NK-92 (cell line): ENCODE measurements around the gene GAS2L3.
"Not testable (repeated sequence)": the region's sequence is repeated elsewhere in the genome, so short reads cannot be mapped to it uniquely, and the experiment has no call there.

Source experiments
- DNase-seq: peaks from one replicate; lab custom pipeline; 2025; ENCODE audit not compliant: unreplicated experiment; lab: John Stamatoyannopoulos, UW

The GAS2L3 gene

DNA sequence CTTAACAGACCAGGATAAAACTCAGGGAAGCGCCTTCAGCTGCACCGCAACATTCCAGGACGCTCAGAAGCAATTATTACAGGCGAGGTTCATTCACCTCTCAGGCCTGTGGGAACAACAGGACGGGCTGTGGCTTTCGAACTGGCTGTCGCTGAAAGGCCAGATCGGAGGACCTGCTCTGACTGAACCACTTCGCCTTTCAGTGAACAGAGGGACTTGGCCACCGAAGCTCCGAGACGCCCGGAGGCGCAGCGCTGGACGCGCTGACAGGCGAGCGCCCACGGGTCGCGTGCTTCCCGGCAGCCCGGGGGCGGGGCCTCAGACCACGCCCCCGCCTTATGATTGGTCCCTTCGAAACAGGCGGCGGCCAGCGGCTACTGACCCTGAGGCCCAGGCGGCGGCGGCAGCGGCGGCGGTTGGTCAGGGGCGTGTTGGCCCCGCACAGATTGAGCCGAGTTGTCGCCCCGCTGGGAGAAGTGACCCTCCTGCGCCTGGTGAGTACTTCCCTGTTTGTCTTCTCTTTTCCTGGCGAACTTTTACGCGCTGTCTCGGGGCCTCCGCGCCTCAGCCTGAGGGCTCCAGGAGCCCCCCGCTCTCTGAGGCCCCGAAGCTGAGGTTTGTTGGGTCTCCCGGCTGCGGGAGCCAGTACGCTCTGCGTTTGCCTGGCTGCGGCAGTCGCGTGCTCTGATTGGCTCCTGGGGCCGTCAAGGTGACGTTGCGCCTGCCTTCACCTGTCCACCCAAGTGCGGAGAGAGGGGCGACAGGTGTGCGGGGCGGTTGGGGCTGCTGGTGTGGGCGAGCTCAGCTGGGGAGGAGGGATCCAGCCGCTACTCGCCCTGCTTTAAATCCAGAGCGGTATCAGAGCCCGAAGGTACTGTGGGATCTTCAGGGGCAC, at the start of gene GAS2L3:
Gene GAS2L3, plus strand, starts transcription at position 393 of the 895 bp plus-strand sequence. CDS start 21,221 bp downstream, outside the sequence.
- DNase-seq: no peak

- DNase-seq: no peak
These were observed 45.5 kb upstream of the GAS2L3 start for GRCh38 chr12:100528034-100528433.

GRCh38 chr12:100528471-100529127, 44.9 kb upstream of the GAS2L3 start:
- DNase-seq: no peak

GRCh38 chr12:100529756-100530350, 43.6 kb upstream of the GAS2L3 start:
- no peak for DNase-seq

DNA sequence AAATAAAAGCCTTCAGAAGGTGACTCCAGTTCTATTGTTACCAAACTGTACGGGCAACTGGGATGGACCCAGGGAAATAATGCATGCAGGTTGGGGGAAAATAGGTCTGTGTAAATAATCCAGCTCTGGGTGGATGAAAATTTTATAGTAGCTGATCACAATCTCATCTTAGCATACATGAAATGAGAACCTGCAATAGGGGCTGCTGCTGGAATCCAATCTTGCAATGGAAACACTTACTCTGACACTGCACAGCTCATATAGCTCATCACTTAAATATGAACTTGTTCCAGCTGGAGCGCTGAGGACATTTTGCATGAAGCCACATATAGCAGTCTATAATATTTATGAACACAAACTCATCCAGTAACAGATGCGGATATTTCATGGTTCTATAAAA, 40.1 kb upstream of the GAS2L3 start:
- no peak for DNase-seq

- no peak for DNase-seq
These were observed 38.8 kb upstream of the GAS2L3 start for GRCh38 chr12:100534625-100535227.

- DNase-seq: no peak
These were observed 34.3 kb upstream of the GAS2L3 start for GRCh38 chr12:100539202-100539601.

DNA sequence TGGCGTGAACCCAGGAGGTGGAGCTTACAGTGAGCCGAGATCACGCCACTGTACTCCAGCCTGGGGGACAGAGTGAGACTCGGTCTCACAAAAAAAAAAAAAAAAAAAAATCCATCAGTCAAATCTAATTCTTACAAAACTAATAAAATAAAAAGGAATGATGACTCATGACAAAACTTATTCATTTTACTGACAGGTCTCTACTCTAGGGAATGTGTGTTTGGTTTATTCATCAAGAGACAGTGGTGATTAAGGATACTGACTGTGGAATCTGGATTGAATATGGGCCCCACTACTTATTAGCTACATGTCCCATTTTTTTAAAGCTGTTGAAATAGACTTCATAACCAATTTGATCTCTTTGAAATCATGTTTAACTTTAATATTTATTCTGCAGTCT, 29.3 kb upstream of the GAS2L3 start:
- DNase-seq: no peak

DNA sequence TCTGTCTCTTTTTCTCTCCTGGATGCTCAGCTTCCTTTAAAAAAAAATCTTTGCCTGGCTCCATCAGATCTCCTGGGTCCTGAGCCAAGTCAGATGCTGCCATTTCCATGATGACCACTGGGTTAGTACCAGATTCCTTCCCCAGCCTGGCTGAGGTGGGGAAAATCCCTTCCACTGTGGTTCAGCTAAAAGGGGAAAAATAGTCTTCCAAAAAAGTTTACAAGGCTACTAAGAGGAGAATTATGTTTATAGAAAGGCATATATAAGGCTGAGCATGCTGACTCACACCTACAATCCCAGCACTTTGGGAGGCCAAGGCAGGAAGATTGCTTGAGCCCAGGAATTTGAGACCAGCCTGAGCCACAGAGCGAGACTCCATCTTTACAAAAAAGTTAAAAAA, 28.4 kb upstream of the GAS2L3 start:
- DNase-seq: no peak

DNA sequence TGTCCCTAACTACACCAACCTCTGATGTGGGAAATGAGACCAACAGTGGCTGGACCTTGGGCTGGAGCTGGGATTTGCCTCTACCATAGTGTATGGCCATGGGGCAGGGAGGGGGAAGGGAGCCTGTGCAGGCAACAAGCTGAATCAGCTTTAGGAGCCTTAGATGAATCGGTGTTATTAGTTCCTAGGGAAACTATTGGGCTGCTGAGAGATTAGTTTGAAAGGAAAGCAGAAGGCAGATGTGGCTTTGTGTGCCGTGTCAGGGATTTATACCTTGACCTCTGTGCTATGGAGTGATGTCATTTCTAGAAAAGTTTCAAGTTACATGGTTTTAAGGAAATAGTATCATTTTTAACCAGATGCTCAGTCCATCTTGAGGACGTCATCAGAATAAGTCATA, 19.5 kb upstream of the GAS2L3 start:
- no peak for DNase-seq

DNA sequence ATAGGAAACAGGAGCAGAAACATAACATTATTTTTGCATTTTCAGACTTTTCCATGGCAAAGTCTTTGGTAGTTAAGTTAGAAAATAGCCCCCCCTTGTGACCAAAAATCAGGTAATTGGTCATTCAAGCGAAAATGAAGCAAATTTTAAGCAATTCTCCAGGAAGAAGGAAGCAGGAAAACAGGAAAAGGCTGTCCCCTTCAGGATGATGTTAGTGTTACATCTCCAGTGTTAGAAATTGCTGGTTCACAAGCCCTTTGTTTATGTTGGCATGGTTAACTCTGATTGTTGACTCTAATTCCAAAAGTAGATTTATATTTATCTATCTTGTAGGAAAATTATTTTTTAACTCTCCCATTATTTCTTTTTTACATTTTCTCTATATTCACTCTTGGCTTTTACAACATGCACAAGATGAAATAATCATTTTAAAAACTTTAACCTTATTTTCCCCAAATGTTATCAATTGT, 18.8 kb upstream of the GAS2L3 start:
- DNase-seq: no peak

DNA sequence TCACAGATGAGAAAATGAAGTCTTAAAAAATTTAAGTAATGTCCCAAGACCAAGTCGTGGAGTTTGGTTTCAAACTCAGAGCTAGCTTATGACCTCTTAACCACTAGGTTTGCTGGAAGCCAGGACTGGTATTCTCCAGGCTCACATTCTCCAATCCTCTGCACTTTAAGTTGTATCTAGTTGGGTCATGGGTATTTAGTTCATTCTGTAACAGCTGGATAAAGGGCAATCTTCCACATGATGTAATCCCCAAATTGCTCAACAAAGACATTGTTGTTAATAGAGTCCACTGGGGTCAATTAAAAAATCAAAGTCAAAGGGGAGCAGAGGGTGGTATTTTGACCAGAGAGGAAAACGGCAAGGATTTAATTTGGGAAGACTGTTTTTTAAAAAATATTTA, 17.8 kb upstream of the GAS2L3 start:
- no peak for DNase-seq

DNA sequence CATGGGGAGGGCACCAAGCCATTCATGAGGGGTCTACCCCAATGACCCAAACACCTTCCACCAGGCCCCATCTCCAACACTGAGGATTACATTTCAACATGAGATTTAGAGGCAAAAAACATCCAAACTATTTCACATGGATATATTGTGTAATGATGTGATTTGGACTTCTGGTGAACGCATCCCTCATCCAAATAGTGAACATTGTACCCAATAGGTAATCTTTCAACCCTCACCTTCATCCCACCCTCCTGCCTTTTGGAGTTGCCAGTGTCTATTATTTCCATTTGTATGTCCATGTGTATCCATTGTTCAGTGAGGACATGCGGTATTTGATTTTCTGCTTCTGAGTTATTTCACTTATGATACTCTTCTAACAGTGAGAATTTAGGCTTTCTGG, 16.1 kb upstream of the GAS2L3 start:
- no peak for DNase-seq

- not testable (repeated sequence) for DNase-seq
These were observed 14.2 kb upstream of the GAS2L3 start for GRCh38 chr12:100559261-100559660.

DNA sequence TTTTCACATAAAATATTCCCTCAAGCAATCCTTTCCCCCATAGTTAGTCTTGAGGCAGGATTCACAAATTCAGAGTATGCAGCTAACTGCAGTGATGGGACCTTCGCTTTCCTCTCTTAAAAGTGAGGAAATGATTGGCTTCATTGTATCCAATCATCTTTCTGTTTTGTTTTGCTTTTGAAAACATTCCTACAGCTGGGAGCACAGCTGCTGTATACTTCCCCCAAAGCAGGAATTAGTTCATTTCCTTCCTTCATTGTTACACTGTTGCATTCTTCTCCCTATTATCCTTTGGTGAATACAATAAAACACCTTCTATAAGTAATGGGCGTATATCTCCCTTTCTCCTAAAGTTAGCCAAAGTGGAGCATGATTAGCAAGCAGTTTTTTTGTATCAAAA, 9.4 kb upstream of the GAS2L3 start:
- no peak for DNase-seq

- DNase-seq: no peak
These were observed 8.5 kb upstream of the GAS2L3 start for GRCh38 chr12:100564905-100565467.

DNA sequence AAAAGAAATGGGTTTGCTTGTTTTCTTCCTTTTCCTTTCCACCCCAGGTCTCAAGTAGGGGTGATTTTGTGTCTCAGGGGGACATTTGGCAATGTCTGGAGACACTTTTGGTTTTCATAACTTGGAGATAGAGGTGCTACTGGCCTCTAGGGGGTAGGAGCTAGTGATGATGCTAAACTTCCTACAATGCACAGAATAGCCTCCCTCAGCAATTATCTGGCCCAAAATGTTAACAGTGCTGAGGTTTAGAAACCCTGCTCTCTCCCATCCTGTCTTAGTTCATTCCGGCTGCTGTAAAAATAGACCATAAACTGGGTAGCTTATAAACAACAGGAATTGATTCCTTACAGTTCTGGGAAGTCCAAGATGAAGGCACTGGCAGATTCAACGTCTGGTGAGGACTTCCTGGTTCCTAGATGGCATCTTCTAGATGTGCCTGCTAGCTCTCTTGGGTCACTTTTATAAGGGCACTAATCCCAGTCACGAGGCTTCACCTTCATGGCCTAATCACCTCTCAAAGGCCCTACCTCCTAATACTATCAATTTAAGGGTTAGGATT, 7.4 kb upstream of the GAS2L3 start:
- no peak for DNase-seq

GRCh38 chr12:100566887-100567637, 6.4 kb upstream of the GAS2L3 start:
- DNase-seq: no peak

- DNase-seq: no peak
These were observed 5.5 kb upstream of the GAS2L3 start for GRCh38 chr12:100567945-100568344.

DNA sequence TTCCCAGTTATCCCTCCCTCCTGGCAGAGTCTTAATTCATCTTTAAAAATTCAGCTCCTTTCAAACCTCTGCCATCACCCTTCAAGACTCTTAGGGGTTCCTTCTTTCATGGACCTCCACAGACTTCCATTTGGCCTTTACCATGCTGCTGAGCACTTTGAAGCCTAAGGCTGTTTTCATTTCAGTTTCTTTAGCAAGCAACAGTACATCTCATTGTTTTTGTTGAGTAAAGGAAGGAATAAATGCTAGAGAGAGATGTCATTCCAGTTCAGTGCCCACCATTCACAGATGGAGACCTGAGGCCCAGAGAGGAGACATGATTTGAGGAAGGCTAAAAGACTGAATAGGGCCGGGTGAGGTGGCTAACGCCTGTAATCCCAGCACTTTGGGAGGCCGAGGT, 1.3 kb upstream of the GAS2L3 start:
- DNase-seq: no peak
